Measurements from ENCODE around the gene EYA2.

The EYA2 gene

DNA sequence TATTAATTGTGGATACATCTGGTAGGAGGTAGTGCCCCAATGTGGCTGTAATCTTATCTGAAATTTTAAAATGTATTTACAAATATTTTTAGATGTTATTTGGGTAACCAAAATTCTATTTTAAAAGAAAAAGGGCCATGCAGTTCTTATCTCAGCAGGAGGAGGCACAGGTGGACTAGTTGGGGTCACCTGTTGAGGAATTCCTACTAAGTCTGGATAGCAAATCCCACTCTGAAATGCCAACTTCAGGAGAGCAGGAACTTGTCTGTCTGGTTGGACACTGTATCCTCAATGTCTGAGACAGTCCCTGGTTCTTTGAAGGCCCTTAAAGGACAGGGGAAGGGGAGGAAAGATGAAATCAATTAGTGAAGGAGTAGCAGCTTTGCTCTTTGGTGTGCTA is 82.6 kb downstream of the EYA2 start:
- no peak for DNase-seq (ENCODE audit: low read depth in 2 of 3, low spot score in 2 of 3)

DNA sequence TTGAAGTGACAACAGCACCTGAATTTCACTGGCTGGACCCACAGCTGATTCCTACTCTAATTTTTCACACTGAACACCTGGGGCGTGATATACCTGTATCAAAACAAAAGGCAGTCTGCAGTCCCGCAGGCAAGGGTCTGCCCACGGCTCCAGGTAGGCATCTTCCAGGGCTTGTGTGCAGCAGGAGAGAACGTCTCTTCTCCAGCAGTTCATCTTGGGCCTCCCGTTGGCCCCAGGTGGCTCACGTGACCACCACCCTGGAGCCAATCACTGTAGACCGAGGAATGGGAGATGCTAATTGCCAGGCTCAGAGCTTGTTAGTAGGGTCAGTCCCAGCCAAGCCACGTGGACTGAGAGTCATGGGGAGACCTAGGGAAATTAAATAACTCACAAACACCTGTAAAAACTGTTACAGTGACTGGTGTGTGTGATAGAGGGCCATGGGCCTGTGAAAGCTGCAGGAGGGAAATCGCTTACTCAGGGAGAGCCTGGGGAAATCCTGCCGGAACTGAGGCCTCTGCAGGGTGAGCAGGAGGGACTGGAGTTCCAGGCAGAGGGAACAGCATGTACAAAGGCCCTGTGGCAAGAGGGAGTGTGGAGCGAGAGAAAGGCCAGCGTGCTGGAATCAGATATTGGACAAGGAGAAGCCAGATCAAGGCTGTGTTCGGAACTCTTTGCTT is 83.4 kb downstream of the EYA2 start:
- DNase-seq (ENCODE audit: low read depth in 2 of 3, low spot score in 2 of 3) = no peak

- DNase-seq (ENCODE audit: low read depth in 2 of 3, low spot score in 2 of 3) = no peak
Observed at GRCh38 chr20:46978951-46979491, 84.4 kb downstream of the EYA2 start.

DNA sequence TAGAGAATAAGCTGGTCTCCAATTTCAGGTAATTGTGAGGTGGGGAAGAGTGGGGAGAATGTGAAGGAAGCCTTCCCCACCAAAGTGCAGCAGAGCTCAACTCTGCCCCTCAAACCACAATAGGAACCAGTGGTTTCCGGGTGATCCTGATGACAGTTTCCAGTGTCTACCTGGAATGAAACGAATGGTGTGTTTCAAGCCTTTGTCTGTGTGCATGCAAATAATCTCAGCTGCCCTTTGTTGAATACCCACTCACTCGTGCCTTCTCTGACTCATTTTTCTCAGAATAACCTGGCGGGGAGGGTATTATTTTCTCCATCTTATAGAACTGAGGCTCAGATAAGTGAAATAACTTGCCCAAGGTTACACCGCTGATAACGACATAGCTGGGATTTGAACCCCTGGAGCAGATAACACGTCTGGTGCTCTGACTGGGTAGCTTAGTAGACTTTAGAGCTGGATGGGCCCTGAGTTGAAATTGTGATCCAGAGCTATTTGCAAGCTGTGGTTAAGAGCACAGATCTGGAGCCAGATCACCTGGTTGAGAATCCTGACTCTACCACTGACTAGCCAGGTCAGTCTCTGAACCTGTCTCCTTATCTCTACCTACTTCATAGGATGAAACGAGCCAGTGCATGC is 85.1 kb downstream of the EYA2 start:
- DNase-seq (ENCODE audit: low read depth in 2 of 3, low spot score in 2 of 3) = no peak

DNA sequence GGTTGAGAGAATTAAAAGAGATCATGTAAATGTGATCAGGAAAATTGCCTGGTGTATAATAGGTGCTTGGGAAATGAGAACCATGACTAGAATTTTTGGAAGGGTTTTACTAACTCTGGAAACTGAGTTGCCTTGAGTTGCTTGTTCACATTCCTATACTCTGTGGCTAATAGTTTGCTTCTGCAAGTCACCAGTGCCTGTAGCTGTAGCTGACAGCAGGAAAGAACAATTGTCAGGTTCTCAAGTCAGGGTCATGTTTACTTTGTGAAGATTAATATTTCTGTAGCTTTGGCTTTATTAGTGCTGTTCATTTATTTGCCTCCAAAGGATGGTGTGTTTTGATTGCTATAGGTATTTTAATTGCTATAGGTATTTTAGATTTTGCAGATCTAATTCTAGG is 86.5 kb downstream of the EYA2 start:
- DNase-seq (ENCODE audit: low read depth in 2 of 3, low spot score in 2 of 3) = no peak

- DNase-seq (ENCODE audit: low read depth in 2 of 3, low spot score in 2 of 3) = no peak
Observed at GRCh38 chr20:46983466-46983865, 88.8 kb downstream of the EYA2 start.

DNA sequence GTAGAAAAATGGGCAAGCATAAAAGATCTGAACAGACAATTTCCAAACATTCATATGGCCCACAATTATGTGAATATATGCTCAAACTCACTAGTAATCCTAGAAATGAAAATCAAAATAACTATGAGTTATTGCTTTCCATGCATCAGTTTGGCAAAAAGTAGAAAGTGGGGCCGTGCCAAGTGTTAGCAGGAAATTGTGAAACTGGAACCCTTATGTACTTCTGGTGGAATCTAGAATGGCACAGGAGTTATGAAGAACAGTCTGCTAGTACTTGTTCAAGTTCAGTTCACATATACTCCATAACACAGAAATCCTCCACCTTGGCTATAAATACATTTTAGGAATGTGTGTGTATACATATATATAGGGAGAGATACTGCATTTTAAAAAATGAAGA is 89.8 kb downstream of the EYA2 start:
- DNase-seq (ENCODE audit: low read depth in 2 of 3, low spot score in 2 of 3) = no peak

GRCh38 chr20:46985250-46985649 is 90.6 kb downstream of the EYA2 start:
- DNase-seq (ENCODE audit: low read depth in 2 of 3, low spot score in 2 of 3) = no peak

DNA sequence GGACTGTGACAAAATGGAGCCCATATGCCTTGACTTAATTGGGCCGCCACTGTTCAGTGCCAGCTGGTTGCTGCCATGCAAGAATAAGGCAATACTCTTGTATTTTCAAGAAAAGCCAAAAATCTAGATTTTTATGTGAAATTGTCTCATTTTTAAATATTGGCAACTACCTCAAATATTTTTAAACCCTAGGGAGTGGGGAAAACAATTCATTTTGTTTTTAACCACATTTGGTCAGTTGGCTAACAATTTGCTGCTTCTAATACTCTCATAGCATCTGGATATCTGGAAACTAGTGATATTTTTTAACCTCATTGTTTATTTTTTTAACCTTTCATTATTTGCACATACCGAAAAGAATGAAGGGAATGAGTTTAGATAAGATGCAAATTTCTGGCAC is 91.0 kb downstream of the EYA2 start:
- DNase-seq (ENCODE audit: low read depth in 2 of 3, low spot score in 2 of 3) = no peak

DNA sequence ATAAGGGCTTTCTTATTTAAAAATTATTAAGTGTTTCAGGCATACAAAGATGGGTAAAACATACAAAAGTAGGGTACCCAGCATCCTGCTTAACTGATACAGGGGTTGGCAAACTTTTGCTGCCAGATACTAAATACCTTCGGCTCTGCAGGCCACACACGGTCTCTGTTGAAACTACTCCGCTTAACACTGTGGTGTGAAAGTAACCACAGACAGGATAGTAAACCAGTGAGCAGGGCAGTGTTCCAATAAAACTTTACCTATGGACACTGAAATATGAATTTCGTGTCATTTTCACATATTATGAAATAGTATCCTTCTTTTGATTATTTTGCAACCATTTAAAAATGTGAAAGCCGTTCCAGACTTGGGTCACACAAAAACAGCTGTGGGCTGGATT is 92.4 kb downstream of the EYA2 start:
- no peak for DNase-seq (ENCODE audit: low read depth in 2 of 3, low spot score in 2 of 3)

GRCh38 chr20:46990017-46990595 is 95.5 kb downstream of the EYA2 start:
- no peak for DNase-seq (ENCODE audit: low read depth in 2 of 3, low spot score in 2 of 3)

DNA sequence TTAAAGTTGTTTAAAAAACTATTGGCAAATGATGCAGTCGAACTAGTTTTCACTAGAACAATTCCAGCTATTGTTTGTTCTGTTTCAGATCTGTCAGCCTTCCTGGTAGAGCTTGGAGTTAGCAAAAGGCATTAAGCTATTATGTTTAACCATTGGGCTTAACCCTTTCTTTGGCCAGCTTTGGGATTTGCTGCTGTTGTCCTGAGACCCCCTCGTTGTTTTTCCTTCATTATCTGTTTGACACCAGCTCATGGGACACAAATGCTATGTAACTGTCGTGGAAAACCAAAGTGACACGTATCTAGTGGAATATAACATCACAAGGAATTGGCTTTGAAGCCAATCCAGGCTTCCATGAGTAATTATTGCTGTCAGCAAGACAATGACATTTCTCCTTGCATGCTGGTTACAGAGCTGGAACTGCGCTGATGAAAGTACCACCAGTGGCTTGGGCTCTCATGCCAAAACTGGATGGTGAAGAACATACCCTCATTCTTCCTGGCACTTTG is 96.0 kb downstream of the EYA2 start:
- DNase-seq (ENCODE audit: low read depth in 2 of 3, low spot score in 2 of 3) = no peak

DNA sequence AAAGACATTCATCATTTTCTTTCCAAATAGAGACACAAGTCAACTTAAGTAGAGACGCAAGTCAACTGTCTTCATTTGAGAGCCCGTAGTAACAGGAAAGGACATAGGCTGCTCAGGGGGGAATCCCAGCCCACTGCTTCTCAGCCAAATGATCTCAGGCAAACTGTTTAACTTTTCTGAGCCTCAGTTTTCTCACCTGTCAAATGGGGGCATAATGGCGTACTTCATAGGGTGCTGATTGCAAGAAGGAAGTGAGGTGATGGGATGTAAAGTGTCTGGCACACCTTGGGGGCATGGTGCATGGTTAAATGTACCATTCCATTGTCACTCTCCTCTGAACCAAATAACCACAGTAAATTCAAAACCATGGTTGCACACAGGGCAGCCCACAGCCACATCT is 96.5 kb downstream of the EYA2 start:
- DNase-seq (ENCODE audit: low read depth in 2 of 3, low spot score in 2 of 3) = no peak

DNA sequence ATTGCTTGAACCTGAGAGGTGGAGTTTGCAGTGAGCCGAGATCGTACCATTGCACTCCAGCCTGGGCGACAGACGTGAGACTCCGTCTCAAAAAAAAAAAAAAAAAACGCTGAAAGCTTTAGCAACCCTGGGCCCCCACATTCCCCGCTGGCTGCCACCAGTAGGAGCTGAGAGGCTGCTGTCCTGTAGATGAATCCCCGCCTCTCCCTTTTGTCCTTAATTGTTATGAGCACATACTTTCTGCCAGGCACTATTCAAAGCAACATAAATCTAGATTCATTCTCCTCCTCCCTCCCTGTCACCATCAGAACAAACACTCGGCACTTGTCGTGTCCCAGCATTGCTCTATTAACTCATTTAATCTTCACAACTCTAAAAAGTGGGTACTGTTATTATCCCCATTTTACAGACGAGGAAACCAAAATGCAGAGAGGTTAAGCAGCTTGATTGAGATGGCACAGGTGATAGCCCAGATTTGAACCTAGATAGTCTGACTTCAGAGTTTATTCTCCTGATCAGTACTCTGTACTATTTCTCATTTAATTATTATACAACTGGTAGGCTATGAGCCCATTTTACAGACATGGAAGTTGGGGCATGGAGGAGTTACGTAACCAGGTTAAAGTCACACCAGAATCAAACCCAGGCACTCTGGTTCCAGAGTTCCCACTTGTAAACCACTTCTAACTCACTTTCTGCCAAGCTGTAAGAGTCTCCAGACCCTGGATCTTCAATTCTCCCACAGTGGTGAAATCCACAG is 97.4 kb downstream of the EYA2 start:
- DNase-seq (ENCODE audit: low read depth in 2 of 3, low spot score in 2 of 3) = no peak

DNA sequence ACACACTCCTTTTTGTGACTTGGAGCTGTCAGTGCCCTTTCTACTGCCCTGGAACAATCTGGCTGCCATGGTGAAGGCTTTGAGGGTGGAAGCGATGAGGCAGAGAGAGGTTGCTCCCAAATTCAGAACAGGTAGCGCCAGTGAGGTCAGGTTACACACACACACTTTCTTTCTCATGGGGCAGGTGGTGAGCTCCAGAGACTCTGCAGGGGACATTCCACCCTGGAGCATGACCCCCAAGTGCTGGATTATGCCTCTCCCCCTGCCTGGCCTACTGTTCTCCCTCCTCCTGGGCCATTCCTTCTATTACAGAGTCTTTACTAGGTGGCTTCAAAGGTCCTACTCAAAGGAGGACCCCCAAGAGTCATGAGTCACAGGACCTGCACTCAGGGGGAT is 98.0 kb downstream of the EYA2 start:
- DNase-seq (ENCODE audit: low read depth in 2 of 3, low spot score in 2 of 3) = no peak

DNA sequence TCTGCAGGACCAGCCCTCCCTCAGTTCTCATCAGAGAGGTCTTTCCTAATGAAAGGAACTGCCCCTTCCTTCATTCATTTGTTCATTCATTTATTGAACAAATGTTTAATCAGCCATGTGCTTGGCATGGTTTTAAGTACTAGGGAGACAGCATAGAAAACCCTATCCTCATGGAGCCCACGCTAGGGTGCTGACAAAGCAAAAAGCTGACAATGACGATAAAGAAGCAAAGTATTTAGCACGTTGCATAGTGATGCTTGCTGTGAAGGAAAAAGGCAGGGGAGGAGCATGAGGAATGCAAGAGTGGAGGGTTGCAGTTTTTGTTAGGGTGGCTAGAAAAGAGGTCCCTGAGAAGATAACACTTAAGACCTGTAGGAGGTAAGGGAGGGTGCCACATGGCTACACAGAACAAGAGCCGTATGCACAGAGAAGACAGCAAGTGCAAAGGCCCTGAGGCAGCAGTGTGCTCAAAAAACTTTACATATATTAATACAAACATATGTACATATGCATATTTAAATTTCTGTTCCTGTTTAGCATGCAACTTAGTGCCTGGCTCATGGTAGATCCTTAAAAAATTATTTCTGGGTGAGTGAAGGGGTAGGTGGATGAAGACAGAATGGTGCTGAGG is 98.9 kb downstream of the EYA2 start:
- DNase-seq (ENCODE audit: low read depth in 2 of 3, low spot score in 2 of 3) = no peak

DNA sequence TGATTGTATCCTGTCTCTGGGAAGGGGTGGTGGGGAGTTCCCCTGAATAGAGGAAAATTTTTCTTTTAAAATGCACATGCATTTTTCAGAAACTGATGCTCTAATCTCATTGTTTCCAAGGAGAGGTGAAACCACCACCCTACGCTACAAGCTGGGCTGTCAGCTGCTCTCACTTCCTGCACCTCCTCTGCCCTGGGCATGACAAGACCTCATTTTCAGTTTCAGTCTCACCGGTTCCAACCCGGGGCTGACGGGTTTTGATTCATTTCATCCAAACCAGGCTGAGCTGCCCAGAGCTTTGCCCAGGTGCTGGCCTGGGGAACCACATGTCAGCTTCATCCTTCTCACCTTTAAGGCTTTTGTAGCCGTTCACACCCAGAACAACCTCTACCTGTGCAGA is 99.7 kb downstream of the EYA2 start:
- peak; percentile 5 to 33 (median 22) for DNase-seq (ENCODE audit: low read depth in 2 of 3, low spot score in 2 of 3)

GRCh38 chr20:46995561-46996142 is 101.0 kb downstream of the EYA2 start:
- no peak for DNase-seq (ENCODE audit: low read depth in 2 of 3, low spot score in 2 of 3)

DNA sequence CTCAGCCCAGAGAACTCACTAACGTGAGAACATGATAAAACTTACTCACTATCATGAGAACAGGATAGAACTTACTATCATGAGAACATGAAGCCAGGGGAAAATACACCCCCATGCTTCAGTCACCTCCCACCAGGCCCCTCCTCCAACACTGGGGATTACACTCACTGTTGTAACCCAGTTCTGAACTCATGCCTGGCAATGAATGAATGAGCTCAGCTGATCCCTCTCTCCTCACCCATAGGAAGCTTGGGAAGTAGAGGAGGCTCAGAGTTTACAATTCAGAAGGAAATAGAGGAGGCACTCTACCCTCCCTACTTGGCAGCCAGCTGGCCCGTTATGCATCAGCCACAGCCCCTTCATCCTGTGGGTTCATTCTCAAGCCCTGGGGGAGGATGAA is 102.5 kb downstream of the EYA2 start:
- no peak for DNase-seq (ENCODE audit: low read depth in 2 of 3, low spot score in 2 of 3)

DNA sequence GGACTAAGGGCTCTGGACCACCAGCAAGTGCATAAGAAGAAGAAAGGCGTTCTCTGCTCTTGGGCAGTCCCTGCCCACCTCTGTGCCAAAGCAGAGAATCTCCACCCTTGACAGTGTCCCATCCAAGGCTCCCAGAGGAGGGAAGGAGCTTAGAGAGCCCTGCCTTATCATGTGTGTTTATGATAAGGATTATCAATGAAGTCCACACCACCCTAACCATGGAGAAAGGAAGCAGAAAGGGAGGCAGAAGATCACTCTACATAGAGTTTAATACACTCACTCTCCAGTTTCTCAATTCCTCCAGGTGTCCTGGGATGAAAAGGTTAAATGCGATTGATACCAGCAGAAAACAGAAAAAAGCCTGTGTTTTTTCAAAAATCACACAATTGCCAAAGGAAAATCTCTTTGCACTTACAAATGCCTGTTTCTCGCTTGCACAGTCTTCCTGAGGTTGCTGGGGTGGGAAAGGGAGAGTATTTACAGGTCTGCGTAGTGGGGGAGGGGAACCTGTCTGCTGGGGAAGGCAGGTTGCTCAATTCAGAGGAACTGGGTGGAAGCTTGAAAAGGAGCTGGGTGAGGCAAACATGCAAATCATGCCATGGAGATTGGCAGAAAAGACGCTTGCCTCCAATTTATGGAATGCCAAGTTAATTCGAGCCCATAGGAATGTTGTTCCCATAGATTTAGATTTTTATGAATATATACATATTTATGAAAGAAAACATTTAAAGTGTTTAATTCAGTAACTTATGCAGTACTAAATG is 104.0 kb downstream of the EYA2 start:
- no peak for DNase-seq (ENCODE audit: low read depth in 2 of 3, low spot score in 2 of 3)
